Type B pancreatic cell (in vitro differentiated cells): ENCODE measurements around the gene NISCH. TPM values are rescaled to one million over a fixed set of nuclear protein-coding genes. Genes with fewer than 3 reads are reported as not detected.

ENCODE experiments used
- DNase-seq: peaks from one replicate; pipeline ENCODE4 v3.0.0; 2021; ENCODE audit warnings: mixed read lengths; ENCODE audit not compliant: unreplicated experiment; ENCODE audit errors: extremely low spot score
- H3K27ac Mint-ChIP-seq: 2 replicates; pipeline ENCODE4 v1.8.0; 2021; ENCODE audit warnings: mild to moderate bottlenecking, mixed read lengths
- H3K27me3 Mint-ChIP-seq: 2 replicates; pipeline ENCODE4 v1.8.0; 2021; ENCODE audit warnings: mixed read lengths
- H3K36me3 Mint-ChIP-seq: 2 replicates; pipeline ENCODE4 v1.8.0; 2021; ENCODE audit warnings: mixed read lengths
- H3K4me1 Mint-ChIP-seq: one replicate; pipeline ENCODE4 v1.8.0; 2021; ENCODE audit warnings: mixed read lengths; ENCODE audit not compliant: unreplicated experiment
- H3K4me3 Mint-ChIP-seq: 2 replicates; pipeline ENCODE4 v1.8.0; 2021; ENCODE audit warnings: mild to moderate bottlenecking, mixed read lengths
- H3K9me3 Mint-ChIP-seq: 2 replicates; pipeline ENCODE4 v1.8.0; 2021; ENCODE audit warnings: mixed read lengths
- CTCF ChIP-seq: fragments of 200-600 bp; sonication (generic); conservative IDR thresholded peaks from 2 replicates; pipeline ENCODE4 v1.5.0; 2021; ENCODE audit warnings: antibody characterized with exemption, mild to moderate bottlenecking
- total RNA-seq: library from RNA; stranded (reverse); gene quantifications from 2 replicates; pipeline ENCODE4 v1.2.1, GENCODE V29; 2021; ENCODE audit warnings: low replicate concordance

NISCH gene
- total RNA-seq, 1 donor from 2014 or later = 149 TPM

- H3K27ac Mint-ChIP-seq = no peak overlapping the region
- no peaks in the 10 kb centered on the region for H3K36me3 Mint-ChIP-seq
- no peaks in the 10 kb centered on the region for H3K9me3 Mint-ChIP-seq
- H3K4me1 Mint-ChIP-seq = peaks cover 5% of the 10 kb centered on the region
- DNase-seq = no peak
- H3K27me3 Mint-ChIP-seq = peaks cover 3% of the 10 kb centered on the region
- TF ChIP-seq CTCF = no peak
- H3K4me3 Mint-ChIP-seq = no peak overlapping the region
These were observed 56.7 kb downstream of the NISCH start for GRCh38 chr3:52512105-52512504.

- no peak for TF ChIP-seq CTCF
- H3K9me3 Mint-ChIP-seq = no peaks in the 10 kb centered on the region
- DNase-seq = no peak
- no peak overlapping the region for H3K4me3 Mint-ChIP-seq
- no peak overlapping the region for H3K27ac Mint-ChIP-seq
- no peaks in the 10 kb centered on the region for H3K36me3 Mint-ChIP-seq
- H3K27me3 Mint-ChIP-seq = peaks cover 3% of the 10 kb centered on the region
- peaks cover 5% of the 10 kb centered on the region for H3K4me1 Mint-ChIP-seq
These were observed 57.3 kb downstream of the NISCH start for GRCh38 chr3:52512727-52513126.

- peaks cover 3% of the 10 kb centered on the region for H3K27me3 Mint-ChIP-seq
- no peaks in the 10 kb centered on the region for H3K36me3 Mint-ChIP-seq
- TF ChIP-seq CTCF = no peak
- no peak for DNase-seq
- H3K4me3 Mint-ChIP-seq = no peak overlapping the region
- H3K27ac Mint-ChIP-seq = no peak overlapping the region
- H3K4me1 Mint-ChIP-seq = peaks cover 5% of the 10 kb centered on the region
- H3K9me3 Mint-ChIP-seq = no peaks in the 10 kb centered on the region
These were observed 57.9 kb downstream of the NISCH start for GRCh38 chr3:52513281-52513680.

- no peaks in the 10 kb centered on the region for H3K9me3 Mint-ChIP-seq
- peaks cover 3% of the 10 kb centered on the region for H3K27me3 Mint-ChIP-seq
- no peak for TF ChIP-seq CTCF
- no peak for DNase-seq
- H3K27ac Mint-ChIP-seq = no peak overlapping the region
- H3K36me3 Mint-ChIP-seq = no peaks in the 10 kb centered on the region
- H3K4me3 Mint-ChIP-seq = no peak overlapping the region
- peaks cover 5% of the 10 kb centered on the region for H3K4me1 Mint-ChIP-seq
These were observed 59.2 kb downstream of the NISCH start for GRCh38 chr3:52514576-52514975.

- no peak for DNase-seq
- no peak overlapping the region for H3K4me3 Mint-ChIP-seq
- peaks cover 3% of the 10 kb centered on the region for H3K27me3 Mint-ChIP-seq
- H3K27ac Mint-ChIP-seq = no peak overlapping the region
- TF ChIP-seq CTCF = no peak
- no peaks in the 10 kb centered on the region for H3K9me3 Mint-ChIP-seq
- peaks cover 5% of the 10 kb centered on the region for H3K4me1 Mint-ChIP-seq
- H3K36me3 Mint-ChIP-seq = no peaks in the 10 kb centered on the region
These were observed 59.8 kb downstream of the NISCH start for GRCh38 chr3:52515192-52515591.
